IMR-90 (cell line): ENCODE measurements around the gene MRPS24. TPM values are rescaled to one million over a fixed set of nuclear protein-coding genes. Genes with fewer than 3 reads are reported as not detected.

Experiments
- ATAC-seq: fragments of 200-7000 bp; cut with Tn5 transposase; 2 replicates; pipeline ENCODE4 v1.9.1; 2020; ENCODE audit warnings: low read depth, mild to moderate bottlenecking, moderate library complexity
- BruUV-seq: library from RNA; stranded (reverse); fragments of 400-500 nt; replicated peaks from 2 replicates; lab custom pipeline; 2021; lab: Mats Ljungman, UMichigan
- CTCF ChIA-PET: fragments of 300-600 bp; formaldehyde crosslinking; extraction: SDS; loops from one replicate; lab custom pipeline; 2021; ENCODE audit warnings: antibody characterized with exemption; lab: Yijun Ruan, JAX
- POLR2A ChIA-PET: fragments of 300-600 bp; sonication (Branson Sonifier 250); formaldehyde crosslinking; loops from one replicate; lab custom pipeline; 2022; ENCODE audit warnings: antibody characterized with exemption; ENCODE audit not compliant: unreplicated experiment; lab: Charles Lee
- DNase-seq: peaks from one replicate; pipeline ENCODE4 v3.0.0; 2013
- H2AFZ ChIP-seq: replicated peaks from 2 replicates; pipeline ENCODE3; 2013; ENCODE audit warnings: low read length, mild to moderate bottlenecking; ENCODE audit not compliant: poor library complexity
- H2AK5ac ChIP-seq: 2 replicates; pipeline ENCODE4 v1.6.1; 2013; ENCODE audit warnings: low read depth, low read length, inconsistent platforms
- H2AK9ac ChIP-seq: replicated peaks from 2 replicates; pipeline ENCODE3; 2013; ENCODE audit warnings: mild to moderate bottlenecking, low read depth, low read length, moderate library complexity; ENCODE audit not compliant: poor library complexity
- H2BK120ac ChIP-seq: 2 replicates; pipeline ENCODE4 v1.6.1; 2013; ENCODE audit warnings: low read depth, low read length, inconsistent platforms
- H2BK15ac ChIP-seq: 3 replicates; pipeline ENCODE4 v1.6.1; 2013; ENCODE audit warnings: low read depth, low read length, inconsistent platforms
- H2BK20ac ChIP-seq: 2 replicates; pipeline ENCODE4 v1.6.1; 2013; ENCODE audit warnings: low read depth, mild to moderate bottlenecking, inconsistent platforms, low read length, moderate library complexity
- H2BK5ac ChIP-seq: 2 replicates; pipeline ENCODE4 v1.6.1; 2013; ENCODE audit warnings: mild to moderate bottlenecking, low read depth, low read length, inconsistent platforms; ENCODE audit not compliant: poor library complexity, severe bottlenecking
- H3K14ac ChIP-seq: replicated peaks from 2 replicates; pipeline ENCODE4 v1.6.1; 2013; ENCODE audit warnings: low read depth, low read length, inconsistent platforms
- H3K18ac ChIP-seq: 2 replicates; pipeline ENCODE4 v1.6.1; 2013; ENCODE audit warnings: low read depth, low read length, control low read depth
- H3K23ac ChIP-seq: 2 replicates; pipeline ENCODE4 v1.6.1; 2013; ENCODE audit warnings: low read depth, low read length, inconsistent platforms
- H3K27ac ChIP-seq: 2 replicates; pipeline ENCODE4 v1.5.1; 2013; ENCODE audit warnings: mild to moderate bottlenecking, control low read depth, low read length; ENCODE audit not compliant: insufficient read depth
- H3K27me3 ChIP-seq: 2 replicates; pipeline ENCODE4 v1.6.1; 2013; ENCODE audit warnings: low read length; ENCODE audit not compliant: control insufficient read depth, insufficient read depth
- H3K36me3 ChIP-seq: 2 replicates; pipeline ENCODE4 v1.6.1; 2013; ENCODE audit warnings: low read length, mixed read lengths; ENCODE audit not compliant: control insufficient read depth, insufficient read depth
- H3K4ac ChIP-seq: 2 replicates; pipeline ENCODE4 v1.6.1; 2013; ENCODE audit warnings: low read depth, low read length, inconsistent platforms
- H3K4me1 ChIP-seq: 2 replicates; pipeline ENCODE4 v1.6.1; 2013; ENCODE audit warnings: low read length, mixed read lengths; ENCODE audit not compliant: control insufficient read depth, insufficient read depth
- H3K4me2 ChIP-seq: 2 replicates; pipeline ENCODE4 v1.6.1; 2013; ENCODE audit warnings: low read depth, mild to moderate bottlenecking, control low read depth, low read length, moderate library complexity
- H3K4me3 ChIP-seq: 2 replicates; pipeline ENCODE4 v1.5.1; 2013; ENCODE audit warnings: low read depth, mild to moderate bottlenecking, control low read depth, low read length, moderate library complexity; ENCODE audit not compliant: insufficient read depth
- H3K56ac ChIP-seq: 2 replicates; pipeline ENCODE4 v1.6.1; 2013; ENCODE audit warnings: low read length, inconsistent platforms; ENCODE audit not compliant: insufficient read depth; ENCODE audit errors: extremely low read depth
- H3K79me1 ChIP-seq, 2 experiments: 2 replicates each; pipeline ENCODE4 v1.6.1; 2013; ENCODE audit warnings: low read length in 2 of 2, inconsistent platforms in 1 of 2, low read depth in 1 of 2
- H3K9ac ChIP-seq: 2 replicates; pipeline ENCODE4 v1.6.1; 2013; ENCODE audit warnings: low read depth, low read length, control low read depth
- H3K9me1 ChIP-seq: 2 replicates; pipeline ENCODE4 v1.6.1; 2013; ENCODE audit warnings: low read length, inconsistent platforms; ENCODE audit not compliant: insufficient read depth
- H3K9me3 ChIP-seq: 2 replicates; pipeline ENCODE4 v1.6.1; 2013; ENCODE audit warnings: low read length; ENCODE audit not compliant: control insufficient read depth, insufficient read depth
- H4K20me1 ChIP-seq: 2 replicates; pipeline ENCODE4 v1.6.1; 2013; ENCODE audit warnings: low read length, inconsistent platforms; ENCODE audit not compliant: insufficient read depth
- H4K5ac ChIP-seq: 2 replicates; pipeline ENCODE4 v1.6.1; 2013; ENCODE audit warnings: mild to moderate bottlenecking, low read depth, low read length, control low read depth
- H4K8ac ChIP-seq, 2 experiments: 2 replicates each; pipeline ENCODE4 v1.6.1; 2013; ENCODE audit warnings: low read depth in 2 of 2, low read length in 2 of 2, control low read depth in 1 of 2, inconsistent platforms in 1 of 2
- H4K91ac ChIP-seq: 2 replicates; pipeline ENCODE4 v1.6.1; 2013; ENCODE audit warnings: low read depth, low read length, inconsistent platforms; ENCODE audit not compliant: insufficient read depth
- NFE2L2 ChIP-seq: fragments of 150-350 bp; IDR thresholded peaks from 2 replicates; pipeline ENCODE4 v1.6.1; 2016; ENCODE audit warnings: low read depth, mild to moderate bottlenecking, low read length
- RCOR1 ChIP-seq: IDR thresholded peaks from 2 replicates; pipeline ENCODE4 v1.6.1; 2012; ENCODE audit warnings: mild to moderate bottlenecking, low read length, improper control_type of control experiment; ENCODE audit not compliant: insufficient replicate concordance
- WGBS, 2 experiments: methylation state at CpG; one replicate each; pipeline versions ENCODE4 v1.1.5 to v1.1.7; 2013; ENCODE audit warnings: missing lambda C conversion rate in 2 of 2; ENCODE audit not compliant: insufficient read length in 1 of 2; ENCODE audit errors: extremely low coverage in 2 of 2; 5-methylcytosine and 5-hydroxymethylcytosine counted together
- dilution Hi-C: fragments of 300-500 bp; cut with HindIII; formaldehyde crosslinking; loops from one replicate; pipeline ENCODE4 v1.14.3; 2018; ENCODE audit warnings: low sequenced_read_pairs; ENCODE audit not compliant: unreplicated experiment
- in situ Hi-C: fragments of 300-500 bp; cut with MboI; formaldehyde crosslinking; loops from 3 replicates; pipeline ENCODE4 v1.14.3; 2019; ENCODE audit warnings: low sequenced_read_pairs, inconsistent platforms, mixed read lengths
- intact Hi-C: fragments of 100-400 bp; cut with micrococcal nuclease; formaldehyde crosslinking; loops from 2 replicates; pipeline ENCODE4 v1.10.0; 2022
- polyA plus RNA-seq, 3 experiments: library from polyadenylated mRNA; depleted of rRNA; stranded (reverse); fragments of >200 nt; gene quantifications; 2 replicates each; pipeline ENCODE4 v1.2.3, GENCODE V29; 2012; ENCODE audit warnings: low replicate concordance in 1 of 3
- total RNA-seq: library from RNA; depleted of rRNA; stranded (reverse); fragments of >200 nt; gene quantifications from 2 replicates; pipeline ENCODE4 v1.2.3, GENCODE V29; 2012

Gene MRPS24
- total and polyA plus RNA-seq, 2 of the 4 experiments (the other 2 are of a cell fraction): 151 to 266 TPM

- dilution Hi-C loops (no loop called here), in situ Hi-C loops (no loop called here), intact Hi-C loops (no loop called here)
- H3K4me1 ChIP-seq: peaks cover 10% of the 10 kb centered on the region
- H2AK5ac ChIP-seq: peak overlapping the region; percentile 65; the same call in 1 of the 2 replicates
- H2BK5ac ChIP-seq: peak overlapping the region; percentile 78
- TF ChIP-seq NFE2L2 (peak; percentile 65; the same call in 1 of the 2 replicates), RCOR1 (no peak)
- H3K4me3 ChIP-seq: no peak overlapping the region
- peak overlapping the region; percentile 61; the same call in 1 of the 3 replicates for H2BK15ac ChIP-seq
- H3K18ac ChIP-seq: peak overlapping the region; percentile 67; the same call in 1 of the 2 replicates
- ATAC-seq: peak; percentile 75
- H4K8ac ChIP-seq: peak overlapping the region in 1 of 2 experiments; percentile 68; a peak in 1 of 4 replicates
- peak overlapping the region; percentile 39; the same call in 1 of the 2 replicates for H3K14ac ChIP-seq
- H3K4ac ChIP-seq: peak overlapping the region; percentile 56; the same call in 1 of the 2 replicates
- H2BK20ac ChIP-seq: peak overlapping the region; percentile 15; the same call in 1 of the 2 replicates
- no peak overlapping the region for H2AK9ac ChIP-seq
- H2BK120ac ChIP-seq: peak overlapping the region; percentile 57; the same call in 1 of the 2 replicates
- no peaks in the 10 kb centered on the region for H3K9me3 ChIP-seq
- BruUV-seq: no TSS peak
- DNase-seq: peak; percentile 78
- ChIA-PET CTCF (no interaction called here), POLR2A (interaction anchor here (1.1 kb wide), 1 partner anchor 11 kb away, joined by 3 read pairs; the partner anchor contains the start of gene MRPS24)
- H3K36me3 ChIP-seq: peaks cover 49% of the 10 kb centered on the region
- no CpG with 5 or more reads among the region's 5 CpGs for WGBS, 2 experiments
- H4K91ac ChIP-seq: peak overlapping the region; percentile 26
- H3K27me3 ChIP-seq: no peaks in the 10 kb centered on the region
- no peak overlapping the region for H2AFZ ChIP-seq
- H3K23ac ChIP-seq: no peak overlapping the region
- H4K20me1 ChIP-seq: no peaks in the 10 kb centered on the region; the same call in 1 of the 2 replicates
- H4K5ac ChIP-seq: peak overlapping the region; percentile 25; the same call in 1 of the 2 replicates
- H3K27ac ChIP-seq: peak overlapping the region; percentile 58; the same call in 1 of the 2 replicates
- peaks cover 30 to 68% of the 10 kb centered on the region in 2 experiments for H3K79me1 ChIP-seq
- no peak overlapping the region for H3K4me2 ChIP-seq
- peaks cover 17% of the 10 kb centered on the region for H3K9me1 ChIP-seq
- H3K9ac ChIP-seq: no peak overlapping the region
- H3K56ac ChIP-seq: no peak overlapping the region
These were observed 11.3 kb upstream of the MRPS24 start for GRCh38 chr7:43880596-43880995.
